GM04503 (cell line): ENCODE measurements around the gene STK26.
"Not testable (repeated sequence)": the region's sequence is repeated elsewhere in the genome, so short reads cannot be mapped to it uniquely, and the experiment has no call there.

Experiments
- DNase-seq: peaks from one replicate; pipeline ENCODE4 v3.0.0-alpha.2; 2012; ENCODE audit warnings: low read depth

The STK26 gene

GRCh38 chrX:132022967-132023895 is at the start of gene STK26:
STK26 (plus strand) TSS chrX:132023302; CDS start chrX:132023618, 316 bp downstream.
- peak; percentile 11 for DNase-seq

- DNase-seq = no peak
Observed at GRCh38 chrX:131975851-131976250, 47.3 kb upstream of the STK26 start.

DNA sequence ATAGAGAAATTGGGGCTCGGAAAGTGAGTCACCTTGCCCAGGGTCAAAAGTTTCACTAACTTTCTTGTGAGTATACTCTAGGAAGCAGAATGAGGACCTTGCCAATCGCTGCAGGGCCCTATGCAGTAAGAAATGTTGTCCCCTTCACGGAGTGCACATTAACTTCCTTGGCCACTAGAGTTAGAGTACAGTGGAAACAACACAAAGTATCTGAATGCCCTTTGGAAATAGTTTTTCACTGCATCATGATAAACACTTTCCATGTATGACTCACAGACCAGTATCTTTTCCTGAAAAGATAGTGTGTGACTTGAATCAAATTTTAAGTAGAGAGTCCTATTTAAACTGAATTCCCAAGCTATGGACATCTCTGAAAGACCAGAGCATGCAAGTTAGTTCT is 45.5 kb upstream of the STK26 start:
- DNase-seq = no peak

DNA sequence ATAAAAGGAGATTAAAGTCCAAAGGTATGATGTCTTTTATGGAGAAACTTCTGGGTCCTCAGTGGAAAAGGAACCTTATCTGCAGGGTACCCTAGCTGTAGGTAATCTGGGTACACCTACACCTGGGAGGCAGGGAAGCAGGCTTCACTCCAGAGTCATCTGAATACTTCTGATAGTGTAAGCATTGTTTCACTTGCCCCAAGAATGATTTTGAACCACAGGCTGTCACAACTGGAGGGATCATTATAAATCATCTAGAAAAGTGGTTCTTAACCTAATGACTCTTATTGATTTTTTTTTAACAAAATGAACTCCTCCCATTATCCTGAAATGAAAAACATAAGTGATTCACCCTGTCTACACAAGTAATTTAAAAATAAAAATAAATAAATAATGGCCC is 44.0 kb upstream of the STK26 start:
- no peak for DNase-seq

GRCh38 chrX:131985526-131986049 is 37.5 kb upstream of the STK26 start:
- no peak for DNase-seq

GRCh38 chrX:131987252-131987651 is 35.9 kb upstream of the STK26 start:
- DNase-seq = no peak

- DNase-seq = no peak
Observed at GRCh38 chrX:131988236-131988635, 34.9 kb upstream of the STK26 start.

DNA sequence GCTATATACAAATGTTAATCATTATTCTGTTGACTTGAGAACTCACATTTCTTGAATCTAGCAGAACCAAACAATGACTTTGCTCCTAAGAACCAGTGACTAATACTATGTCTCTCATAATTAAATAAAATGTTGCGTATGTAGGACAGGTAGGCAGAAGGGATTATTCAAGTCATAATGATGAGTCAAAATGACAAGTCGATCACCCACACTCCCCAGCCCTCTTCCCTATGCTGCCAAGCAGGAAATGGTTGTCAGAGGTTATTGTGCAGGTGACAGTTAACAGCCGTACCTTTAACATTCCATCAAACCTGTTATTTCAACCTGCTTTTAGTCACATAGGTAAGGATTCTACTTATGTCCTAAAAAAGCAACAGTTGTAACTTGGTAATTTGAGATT is 22.0 kb upstream of the STK26 start:
- no peak for DNase-seq

- DNase-seq = no peak
Observed at GRCh38 chrX:132004728-132005127, 18.4 kb upstream of the STK26 start.

DNA sequence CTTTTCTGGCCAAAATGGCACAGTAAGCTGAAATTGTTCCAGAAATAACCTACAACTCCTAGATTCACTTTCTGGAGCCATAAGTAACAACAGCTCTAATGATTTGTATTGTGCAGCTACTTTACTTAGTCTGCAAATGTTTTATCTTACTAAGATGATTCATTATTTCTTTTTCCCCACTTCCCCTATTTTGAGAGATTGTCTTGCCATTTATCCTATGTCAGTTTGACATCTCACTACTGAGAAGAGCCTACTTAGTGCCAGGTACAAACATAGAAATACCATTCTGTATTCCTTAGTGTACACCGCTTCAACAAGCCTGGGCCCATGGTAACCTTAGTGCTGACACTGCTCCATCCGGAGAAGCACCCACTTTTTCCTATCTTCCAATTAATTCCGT is 13.8 kb upstream of the STK26 start:
- DNase-seq = no peak

DNA sequence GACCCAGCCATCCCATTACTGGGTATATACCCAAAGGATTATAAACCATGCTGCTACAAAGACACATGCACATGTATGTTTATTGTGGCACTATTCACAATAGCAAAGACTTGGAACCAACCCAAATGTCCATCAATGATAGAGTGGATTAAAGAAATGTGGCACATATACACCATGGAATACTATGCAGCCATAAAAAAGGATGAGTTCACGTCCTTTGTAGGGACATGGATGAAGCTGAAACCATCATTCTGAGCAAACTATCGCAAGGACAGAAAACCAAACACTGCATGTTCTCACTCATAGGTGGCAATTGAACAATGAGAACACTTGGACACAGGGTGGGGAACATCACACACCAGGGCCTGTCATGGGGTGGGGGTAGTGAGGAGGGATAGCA is 12.9 kb upstream of the STK26 start:
- DNase-seq = not testable (repeated sequence)

DNA sequence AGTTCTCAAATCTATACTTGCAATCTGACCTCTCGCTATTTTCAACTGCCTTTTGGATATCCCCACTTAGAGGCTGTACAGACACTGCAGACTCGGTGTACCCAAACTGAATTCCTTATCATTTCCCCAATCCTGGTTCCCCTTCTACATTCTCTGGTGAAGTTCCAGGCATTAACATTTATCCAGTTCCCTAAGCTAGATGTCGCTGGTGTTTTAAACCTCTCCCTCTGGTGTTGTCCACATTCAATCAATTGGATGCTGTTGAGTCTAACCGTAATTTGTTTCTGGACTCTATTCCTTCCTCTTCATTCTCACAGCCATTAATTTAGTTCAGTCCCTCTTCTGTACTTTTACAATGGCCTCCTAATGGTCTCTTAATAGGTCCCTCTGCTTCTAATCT is 7.2 kb upstream of the STK26 start:
- DNase-seq = no peak

DNA sequence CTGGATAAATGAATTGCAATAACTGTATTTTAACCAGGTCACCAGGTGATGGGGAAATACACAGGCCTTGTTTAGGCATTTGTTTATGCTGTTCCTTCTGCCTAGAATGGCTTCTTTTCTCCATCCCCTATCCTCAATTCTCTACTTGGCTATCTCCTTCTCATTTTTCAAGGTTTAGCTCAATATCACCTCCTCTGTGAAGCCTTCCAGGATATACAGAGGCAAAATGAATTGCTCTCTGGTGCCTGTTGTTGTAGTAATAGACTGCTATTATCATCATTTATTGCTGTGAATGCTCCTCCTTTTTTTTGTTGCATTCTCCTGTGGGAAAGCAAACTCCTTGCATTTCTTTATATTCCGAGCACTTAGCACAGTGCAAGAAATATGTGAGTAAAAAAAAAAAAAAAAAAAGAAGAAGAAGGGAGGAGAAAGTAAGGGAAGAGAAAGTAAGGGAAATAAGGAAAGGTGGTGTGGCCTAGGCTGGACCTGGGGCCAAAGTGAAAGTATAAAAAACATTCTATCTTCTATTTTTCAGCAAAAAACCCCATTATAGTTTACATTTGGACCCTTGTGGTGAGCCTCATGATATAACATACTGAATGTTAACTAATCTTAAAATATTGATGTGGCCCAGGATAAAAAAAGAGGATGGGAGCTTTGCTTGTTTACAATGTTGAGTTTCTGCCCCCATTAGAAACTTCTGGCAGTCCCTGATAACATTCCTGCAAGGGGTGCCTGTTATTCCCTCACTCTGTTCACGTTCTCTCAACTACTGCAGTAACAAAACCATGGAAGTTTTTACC is 6.3 kb upstream of the STK26 start:
- no peak for DNase-seq

- no peak for DNase-seq
Observed at GRCh38 chrX:132017431-132018185, 5.5 kb upstream of the STK26 start.

GRCh38 chrX:132022198-132022966 is 720 bp upstream of the STK26 start:
- DNase-seq = no peak

DNA sequence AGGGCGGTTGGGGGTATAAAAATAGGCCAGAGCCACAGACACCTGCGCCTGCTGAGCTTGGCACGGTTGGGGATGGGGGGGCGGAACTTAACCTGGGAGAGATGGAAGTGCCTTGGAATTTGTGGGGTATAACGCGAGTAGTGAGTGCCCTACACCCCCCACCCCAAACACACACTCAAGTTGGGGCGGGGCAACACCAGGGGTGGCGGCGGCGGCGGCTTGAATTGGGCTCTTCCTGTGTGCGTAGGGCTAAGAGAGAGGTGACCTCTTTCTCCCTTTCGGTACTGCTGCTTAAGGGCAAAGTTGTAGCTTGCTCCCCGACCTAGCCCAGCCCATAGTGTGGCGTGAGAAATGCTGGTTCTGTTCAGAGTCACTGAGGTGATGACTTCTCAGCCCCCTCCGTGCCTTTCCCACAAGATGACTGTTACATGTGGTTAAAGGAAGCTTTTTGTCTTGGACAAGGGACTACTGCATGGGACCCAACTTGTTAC is 839 bp downstream of the STK26 start:
- no peak for DNase-seq

GRCh38 chrX:132025041-132025440 is 1.9 kb downstream of the STK26 start:
- DNase-seq = no peak

DNA sequence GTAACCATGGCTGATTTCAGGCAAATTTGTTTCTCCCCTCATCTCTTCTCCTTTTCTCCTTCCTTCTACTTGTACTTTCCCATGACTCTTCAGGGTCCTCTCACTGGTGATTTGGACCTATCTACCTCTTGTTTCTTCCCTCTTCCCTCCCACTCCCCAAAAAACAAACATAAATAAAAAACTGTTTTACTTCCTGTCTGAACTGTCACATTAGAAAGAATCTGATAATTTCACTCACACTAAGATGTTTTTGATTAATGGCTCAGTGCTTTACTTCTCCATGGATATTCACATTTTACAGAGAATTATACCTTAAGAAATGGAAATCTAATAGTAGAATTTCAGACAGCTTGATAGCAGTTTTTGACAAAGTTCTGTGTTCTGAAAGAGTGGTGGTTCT is 7.2 kb downstream of the STK26 start:
- DNase-seq = no peak

GRCh38 chrX:132031867-132032266 is 8.8 kb downstream of the STK26 start:
- DNase-seq = no peak

GRCh38 chrX:132033166-132033565 is 10.1 kb downstream of the STK26 start:
- DNase-seq = no peak

GRCh38 chrX:132034648-132035047 is 11.5 kb downstream of the STK26 start:
- DNase-seq = no peak
